Heart right ventricle (tissue), 16 donors: ENCODE results near the gene PLCB4. TPM values are rescaled to one million over a fixed set of nuclear protein-coding genes. Genes with fewer than 3 reads are reported as not detected.

Source experiments
- ATAC-seq, 8 donors: fragments of 200-7000 bp; cut with Tn5 transposase; one replicate each; pipeline ENCODE4 v1.9.1; 2020; ENCODE audit warnings: mild to moderate bottlenecking in 8 of 8, moderate library complexity in 8 of 8, moderate number of reproducible peaks in 1 of 8
- DNase-seq, 2 donors: peaks; one replicate each; pipeline ENCODE4 v3.0.0-alpha.2; 2020
- H3K27ac ChIP-seq, 10 donors: fragments of 200-600 bp; sonication (generic) in 2 of 10; one replicate each; pipeline versions ENCODE4 v1.5.0 to v1.8.0; 2020 to 2022; ENCODE audit warnings: mild to moderate bottlenecking in 3 of 10
- H3K27me3 ChIP-seq, 7 donors: fragments of 200-600 bp; one replicate each; pipeline ENCODE4 v1.8.0; 2021 to 2022; ENCODE audit warnings: mild to moderate bottlenecking in 2 of 7
- H3K36me3 ChIP-seq, 9 donors: fragments of 200-600 bp; sonication (generic) in 1 of 9; one replicate each; pipeline versions ENCODE4 v1.5.0 to v1.8.0; 2020 to 2022; ENCODE audit warnings: mild to moderate bottlenecking in 2 of 9
- H3K4me1 ChIP-seq, 9 donors: fragments of 200-600 bp; sonication (generic) in 1 of 9; one replicate each; pipeline versions ENCODE4 v1.5.0 to v1.8.0; 2020 to 2022; ENCODE audit warnings: mild to moderate bottlenecking in 4 of 9
- H3K4me3 ChIP-seq, 10 donors: fragments of 200-600 bp; sonication (generic) in 2 of 10; one replicate each; pipeline versions ENCODE4 v1.5.0 to v1.8.0; 2020 to 2022; ENCODE audit warnings: mild to moderate bottlenecking in 7 of 10, moderate library complexity in 2 of 10
- H3K9me3 ChIP-seq, 11 donors: fragments of 200-600 bp in 10 of 11; sonication (generic) in 2 of 11; one replicate each; pipeline versions ENCODE4 v1.5.0 to v1.8.0; 2013 to 2022; ENCODE audit warnings: mild to moderate bottlenecking in 2 of 11, control low read depth in 1 of 11, moderate library complexity in 1 of 11
- WGBS, 2 donors: extraction: QIAGEN DNeasy Blood & Tissue Kit; methylation state at CpG; one replicate each; pipeline ENCODE4 v1.1.7; 2013; ENCODE audit warnings: inconsistent platforms in 1 of 2; 5-methylcytosine and 5-hydroxymethylcytosine counted together
- intact Hi-C, 10 donors: fragments of 100-400 bp; cut with DNase I; formaldehyde crosslinking; loops; one replicate each; pipeline versions ENCODE4 v1.11.1 to v1.14.2; 2022
- polyA plus RNA-seq, 2 donors: library from polyadenylated mRNA; stranded (reverse); fragments of 200-250 nt; gene quantifications; one replicate each; pipeline ENCODE4 v1.2.3, GENCODE V29; 2013
- total RNA-seq, 10 donors: library from RNA; stranded (reverse); fragmentation: NEBNext Ultra II Directional in 3 of 10; extraction: Animal tissue kit (Norgen Biotek cat#: 25700) in 3 of 10; gene quantifications; one replicate each; pipeline versions ENCODE4 v1.2.1 to v1.2.4, GENCODE V29; 2021 to 2023
- TF ChIP-seq, protein P1 (sequence below), 9 donors: fragments of 200-600 bp; sonication (generic) in 2 of 9; IDR thresholded peaks; one replicate each; pipeline versions ENCODE4 v1.5.0 to v1.8.0; 2021 to 2022; ENCODE audit warnings: antibody characterized with exemption in 9 of 9, mild to moderate bottlenecking in 5 of 9, moderate library complexity in 1 of 9
- donor health status: Arrhythmogenic right ventricular cardiomyopathy.
- donor health status: ischemic (EF 13 %, LVEDD 7.1; RV severe dilation, severe dysfunction).
- donor health status: healthy with polysubstance abuse.
- donor health status: DM: no; HTN: yes; CAD: no.
- donor health status: DM: no; HTN: no; CAD: no.
- donor health status: ischemic (EF 25% LVEDD 6.9; RV normal size, moderate dysfunction).
- donor health status: ischemic (EF 25% LVEDD 5.7; RV mildly dilated, moderate dysfunction).
- donor health status: healthy.
- donor health status: DM: yes; HTN: yes; CAD: no.
- donor health status: Ischemic cardiomyopathy.
- donor health status: ischemic (EF 35%, LVEDD 5.7; RV mildly dilated, moderate dysfunction).
- donor health status: nonischemic (EF 11% LVEDD 7.7; RV severe dilation, severe dysfunction).
- donor health status: DM: yes; HTN: yes; CAD: no.
- donor health status: PGD.
- donor health status: ischemic (EF 29% LVEDD 5.4; RV normal size, mild dysfunction).
- donor health status: nonischemic (EF 23%, LVEDD 6.1; RV moderate dilation, normal function).

PLCB4 gene
- total and polyA plus RNA-seq, 12 donors = 3.6 to 33.3 (median 28.4) TPM

DNA sequence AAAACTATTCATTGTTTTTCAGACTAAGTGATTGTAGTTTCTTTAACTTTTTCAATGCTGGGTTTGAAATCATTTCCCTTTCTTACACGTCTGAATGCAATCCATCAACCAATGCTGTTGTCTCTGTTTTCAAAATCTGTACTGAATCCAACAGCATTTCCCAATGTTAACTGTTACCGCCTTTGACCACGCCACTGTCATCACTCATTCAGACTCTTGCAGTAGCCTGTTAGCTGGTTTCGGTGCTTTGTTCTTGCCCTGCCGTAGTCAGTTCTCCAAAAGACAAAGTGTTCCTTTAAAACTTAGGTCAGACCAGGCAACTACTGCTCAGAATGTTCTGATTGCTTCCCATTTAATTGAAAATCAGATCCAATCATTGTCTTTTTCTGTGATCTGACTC lies 131.3 kb downstream of the PLCB4 start:
- H3K4me3 ChIP-seq = no peak overlapping the region
- no peaks in the 10 kb centered on the region for H3K9me3 ChIP-seq
- H3K36me3 ChIP-seq = no peaks in the 10 kb centered on the region
- H3K27ac ChIP-seq = no peak overlapping the region
- intact Hi-C loops = no loop called here
- no peaks in the 10 kb centered on the region for H3K27me3 ChIP-seq
- 69 to 76% methylated on average over 5 of the region's 5 CpGs for WGBS, 2 donors
- ATAC-seq (peak in 2 of 8 donors; percentile 25 to 64), DNase-seq (no peak)
- H3K4me1 ChIP-seq = peaks cover 0 to 57% (median 29%) of the 10 kb centered on the region in 9 donors
- TF ChIP-seq, protein P1, sequence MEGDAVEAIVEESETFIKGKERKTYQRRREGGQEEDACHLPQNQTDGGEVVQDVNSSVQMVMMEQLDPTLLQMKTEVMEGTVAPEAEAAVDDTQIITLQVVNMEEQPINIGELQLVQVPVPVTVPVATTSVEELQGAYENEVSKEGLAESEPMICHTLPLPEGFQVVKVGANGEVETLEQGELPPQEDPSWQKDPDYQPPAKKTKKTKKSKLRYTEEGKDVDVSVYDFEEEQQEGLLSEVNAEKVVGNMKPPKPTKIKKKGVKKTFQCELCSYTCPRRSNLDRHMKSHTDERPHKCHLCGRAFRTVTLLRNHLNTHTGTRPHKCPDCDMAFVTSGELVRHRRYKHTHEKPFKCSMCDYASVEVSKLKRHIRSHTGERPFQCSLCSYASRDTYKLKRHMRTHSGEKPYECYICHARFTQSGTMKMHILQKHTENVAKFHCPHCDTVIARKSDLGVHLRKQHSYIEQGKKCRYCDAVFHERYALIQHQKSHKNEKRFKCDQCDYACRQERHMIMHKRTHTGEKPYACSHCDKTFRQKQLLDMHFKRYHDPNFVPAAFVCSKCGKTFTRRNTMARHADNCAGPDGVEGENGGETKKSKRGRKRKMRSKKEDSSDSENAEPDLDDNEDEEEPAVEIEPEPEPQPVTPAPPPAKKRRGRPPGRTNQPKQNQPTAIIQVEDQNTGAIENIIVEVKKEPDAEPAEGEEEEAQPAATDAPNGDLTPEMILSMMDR (IDR thresholded peaks at IDR 0.05) = no peak

- ATAC-seq = peak in 3 of 8 donors; percentile 20 to 59 (median 24)
- no peaks in the 10 kb centered on the region for H3K27me3 ChIP-seq
- no peak overlapping the region for H3K27ac ChIP-seq
- peaks cover 0 to 57% (median 27%) of the 10 kb centered on the region in 9 donors for H3K4me1 ChIP-seq
- TF ChIP-seq, protein P1 (IDR thresholded peaks at IDR 0.05) = no peak
- 56 to 74% methylated on average over 1 of the region's 1 CpG for WGBS, 2 donors
- intact Hi-C loops = no loop called here
- no peaks in the 10 kb centered on the region for H3K36me3 ChIP-seq
- no peaks in the 10 kb centered on the region for H3K9me3 ChIP-seq
- no peak for DNase-seq
- no peak overlapping the region for H3K4me3 ChIP-seq
These were observed 131.7 kb downstream of the PLCB4 start for GRCh38 chr20:9200620-9201019.

DNA sequence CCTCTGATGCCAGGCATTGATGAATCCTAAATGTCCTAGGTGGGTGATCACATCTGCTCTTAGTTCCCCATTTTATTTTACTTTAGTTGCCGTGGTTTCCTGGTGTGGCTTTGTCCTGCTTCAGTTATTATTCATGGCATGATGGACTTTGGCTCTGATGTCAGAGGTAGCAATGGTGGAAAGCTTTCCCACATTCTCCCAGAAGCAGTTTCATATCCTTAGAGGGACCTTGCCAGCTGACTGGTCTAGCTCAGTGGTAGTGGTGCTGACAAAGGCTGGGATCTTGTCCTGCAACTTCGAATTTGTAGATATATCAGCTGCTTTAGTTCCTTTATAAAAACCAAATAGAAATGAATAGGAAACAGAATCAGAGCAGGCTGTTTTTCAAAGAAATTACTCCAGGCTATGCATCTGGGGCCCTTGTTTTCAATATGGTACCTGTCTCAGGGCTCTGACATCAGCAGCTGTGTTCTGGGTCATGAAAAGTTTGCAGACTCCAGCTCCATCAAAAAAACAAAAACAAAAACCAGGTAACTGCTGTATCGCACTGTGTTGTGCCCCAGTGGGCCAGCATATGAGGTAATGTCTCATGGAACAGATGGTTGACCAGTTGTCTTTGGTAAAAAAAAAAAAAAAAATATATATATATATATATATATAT lies 133.7 kb downstream of the PLCB4 start:
- 78 to 81% methylated on average over 3 of the region's 3 CpGs for WGBS, 2 donors
- Histone ChIP-seq H3K36me3 (no peaks in the 10 kb centered on the region), H3K4me3 (no peak overlapping the region), H3K4me1 (peaks cover 0 to 54% (median 17%) of the 10 kb centered on the region in 9 donors), H3K9me3 (no peaks in the 10 kb centered on the region), H3K27ac (peak overlapping the region in 1 of 10 donors; percentile 8), H3K27me3 (no peaks in the 10 kb centered on the region)
- TF ChIP-seq, protein P1 (IDR thresholded peaks at IDR 0.05) = no peak
- intact Hi-C loops = no loop called here
- ATAC-seq (peak in 3 of 8 donors; percentile 41 to 55 (median 50)), DNase-seq (no peak)

- DNase-seq (no peak), ATAC-seq (no peak)
- no peak overlapping the region for H3K4me3 ChIP-seq
- no peaks in the 10 kb centered on the region for H3K9me3 ChIP-seq
- H3K36me3 ChIP-seq = no peaks in the 10 kb centered on the region
- intact Hi-C loops = no loop called here
- H3K27me3 ChIP-seq = no peaks in the 10 kb centered on the region
- H3K27ac ChIP-seq = peak overlapping the region in 1 of 10 donors; percentile 27
- peaks cover 0 to 54% (median 17%) of the 10 kb centered on the region in 9 donors for H3K4me1 ChIP-seq
- TF ChIP-seq, protein P1 (IDR thresholded peaks at IDR 0.05) = no peak
These were observed 134.2 kb downstream of the PLCB4 start for GRCh38 chr20:9203081-9203447.
